Endothelial cell of umbilical vein (primary cell): ENCODE measurements around the gene TMPRSS3. TPM values are rescaled to one million over a fixed set of nuclear protein-coding genes. Genes with fewer than 3 reads are reported as not detected.

Experiments
- BruUV-seq: library from RNA; stranded (reverse); fragments of 400-500 nt; replicated peaks from 2 replicates; lab custom pipeline; 2021; lab: Mats Ljungman, UMichigan
- CTCF ChIA-PET: fragments of 300-600, 350-600 bp; sonication (Branson Sonifier 250); formaldehyde crosslinking; loops from one replicate; lab custom pipeline; 2021; ENCODE audit warnings: antibody characterized with exemption, inconsistent platforms; lab: Charles Lee
- POLR2A ChIA-PET: fragments of 300-600, 350-600 bp; sonication (Branson Sonifier 250); formaldehyde crosslinking; loops from one replicate; lab custom pipeline; 2021; ENCODE audit warnings: antibody characterized with exemption, inconsistent platforms; lab: Charles Lee
- DNase-seq: peaks from one replicate; pipeline ENCODE4 v3.0.0-alpha.2; 2011; ENCODE audit warnings: low read depth, low spot score
- FAIRE-seq: peaks from 2 replicates; lab custom pipeline; 2011; peaks lifted over from hg19 to GRCh38; lab: Jason Lieb, UNC
- H2AFZ ChIP-seq: 2 replicates; pipeline ENCODE4 v1.6.0; 2012; ENCODE audit warnings: low read depth, low read length, control low read depth, inconsistent platforms
- H3K27ac ChIP-seq: 2 replicates; pipeline ENCODE4 v1.5.1; 2011; ENCODE audit warnings: low read depth, mild to moderate bottlenecking, control low read depth, low read length, moderate library complexity; ENCODE audit not compliant: insufficient read depth
- H3K27me3 ChIP-seq, 2 experiments: 2 replicates each; pipeline versions ENCODE4 v1.6.0 to v1.6.1; 2011; ENCODE audit warnings: low read length in 2 of 2, mixed read lengths in 1 of 2; ENCODE audit not compliant: control insufficient read depth in 2 of 2, insufficient read depth in 2 of 2
- H3K36me3 ChIP-seq, 2 experiments: 2 replicates in 1 of 2; 3 replicates in 1 of 2; pipeline ENCODE4 v1.5.1; 2011; ENCODE audit warnings: low read length in 2 of 2, mild to moderate bottlenecking in 1 of 2, moderate library complexity in 1 of 2; ENCODE audit not compliant: control insufficient read depth in 2 of 2, insufficient read depth in 2 of 2; ENCODE audit errors: extremely low read depth in 1 of 2
- H3K4me1 ChIP-seq: 3 replicates; pipeline ENCODE4 v1.5.1; 2011; ENCODE audit warnings: mild to moderate bottlenecking, low read length; ENCODE audit not compliant: control insufficient read depth, insufficient read depth; ENCODE audit errors: extremely low read depth
- H3K4me2 ChIP-seq: 2 replicates; pipeline ENCODE4 v1.6.1; 2011; ENCODE audit warnings: low read length, control low read depth, mixed read lengths; ENCODE audit not compliant: insufficient read depth
- H3K4me3 ChIP-seq, 3 experiments: fragments of 200-600 bp in 1 of 3; sonication (generic), shearing (Covaris generic) in 1 of 3; replicated peaks in 1 of 3; 2 replicates each; pipeline ENCODE4 v1.5.1; 2011 to 2016; ENCODE audit warnings: control low read depth in 3 of 3, low read length in 3 of 3, mild to moderate bottlenecking in 2 of 3, inconsistent platforms in 1 of 3, low read depth in 1 of 3, moderate library complexity in 1 of 3; ENCODE audit not compliant: insufficient read depth in 1 of 3
- H3K79me2 ChIP-seq: 2 replicates; pipeline ENCODE4 v1.6.0; 2012; ENCODE audit warnings: low read length, inconsistent platforms; ENCODE audit not compliant: control insufficient read depth, insufficient read depth
- H3K9ac ChIP-seq: replicated peaks from 2 replicates; pipeline ENCODE3; 2011; ENCODE audit warnings: low read length, control low read depth; ENCODE audit not compliant: insufficient read depth; ENCODE audit errors: extremely low read depth
- H3K9me1 ChIP-seq: replicated peaks from 3 replicates; pipeline ENCODE4 v1.6.0; 2011; ENCODE audit warnings: mild to moderate bottlenecking, low read length; ENCODE audit not compliant: control insufficient read depth, insufficient read depth; ENCODE audit errors: extremely low read depth
- H3K9me3 ChIP-seq: replicated peaks from 2 replicates; pipeline ENCODE4 v1.5.1; 2012; ENCODE audit warnings: low read length, inconsistent platforms; ENCODE audit not compliant: control insufficient read depth, insufficient read depth
- H4K20me1 ChIP-seq: replicated peaks from 2 replicates; pipeline ENCODE3; 2011; ENCODE audit warnings: mild to moderate bottlenecking, low read length; ENCODE audit not compliant: control insufficient read depth, insufficient read depth; ENCODE audit errors: extremely low read depth
- EZH2 ChIP-seq: IDR thresholded peaks from 2 replicates; pipeline ENCODE4 v1.6.1; 2012; ENCODE audit warnings: borderline replicate concordance, low read depth, mild to moderate bottlenecking, moderate library complexity, low read length, inconsistent platforms; ENCODE audit not compliant: severe bottlenecking
- FOS ChIP-seq: IDR thresholded peaks from 2 replicates; pipeline ENCODE4 v1.6.1; 2011; ENCODE audit warnings: mild to moderate bottlenecking, low read length, moderate library complexity, borderline replicate concordance; ENCODE audit not compliant: insufficient read depth
- GATA2 ChIP-seq: IDR thresholded peaks from 2 replicates; pipeline ENCODE4 v1.7.0; 2011; ENCODE audit warnings: low read depth, mild to moderate bottlenecking, moderate library complexity, mixed read lengths, low read length; ENCODE audit not compliant: insufficient read length, insufficient read depth
- JUN ChIP-seq: IDR thresholded peaks from 2 replicates; pipeline ENCODE4 v1.6.1; 2011; ENCODE audit warnings: borderline replicate concordance, low read depth; ENCODE audit not compliant: insufficient read length, insufficient read depth
- MYC ChIP-seq: IDR thresholded peaks from one replicate; pipeline ENCODE4 v1.6.1; 2011; ENCODE audit warnings: mild to moderate bottlenecking, low read depth, low read length
- POLR2A ChIP-seq: IDR thresholded peaks from 2 replicates; pipeline ENCODE4 v1.6.1; 2012; ENCODE audit warnings: low read depth, mild to moderate bottlenecking, control low read depth, low read length
- POLR2AphosphoS5 ChIP-seq: IDR thresholded peaks from 2 replicates; pipeline ENCODE4 v1.6.1; 2012; ENCODE audit warnings: low read depth, mild to moderate bottlenecking, control low read depth, low read length, moderate library complexity; ENCODE audit not compliant: insufficient read depth
- dilution Hi-C: fragments of 300-500 bp; cut with MboI; formaldehyde crosslinking; loops from one replicate; pipeline ENCODE4 v1.15.0; 2019; ENCODE audit warnings: low sequenced_read_pairs; ENCODE audit not compliant: extremely low pct_ligation_motif_present
- intact Hi-C: fragments of 100-400 bp; cut with micrococcal nuclease; formaldehyde crosslinking; loops from one replicate; pipeline ENCODE4 v1.10.0; 2022
- polyA plus RNA-seq, 4 experiments: library from polyadenylated mRNA; depleted of rRNA in 3 of 4; stranded (reverse) in 3 of 4; unstranded in 1 of 4; fragments of >200 nt; gene quantifications; 2 replicates each; pipeline versions ENCODE4 v1.2.1 to v1.2.3, GENCODE V29; 2011 to 2012; ENCODE audit warnings: missing spikeins in 1 of 4
- total RNA-seq: library from RNA; stranded (reverse); gene quantifications from 2 replicates; pipeline ENCODE4 v1.2.3, GENCODE V29; 2021
- TF ChIP-seq, protein P1 (sequence below), 2 donors: IDR thresholded peaks; 1 replicate in 1 of 2; 2 replicates in 1 of 2; pipeline ENCODE4 v1.5.1; 2011; ENCODE audit warnings: low read length in 2 of 2, mild to moderate bottlenecking in 2 of 2, moderate library complexity in 2 of 2, control low read depth in 1 of 2, inconsistent platforms in 1 of 2, low read depth in 1 of 2; ENCODE audit not compliant: insufficient read depth in 1 of 2; ENCODE audit errors: extremely low read depth in 1 of 2
- TF ChIP-seq, protein P2 (sequence below): IDR thresholded peaks from 2 replicates; pipeline ENCODE4 v1.6.1; 2011; ENCODE audit not compliant: insufficient read depth, insufficient read length

TMPRSS3 gene
- total and polyA plus RNA-seq, 2 donors (not counting 3 experiments of a cell fraction or from before 2014, with no cell fraction given), result not detected

DNA sequence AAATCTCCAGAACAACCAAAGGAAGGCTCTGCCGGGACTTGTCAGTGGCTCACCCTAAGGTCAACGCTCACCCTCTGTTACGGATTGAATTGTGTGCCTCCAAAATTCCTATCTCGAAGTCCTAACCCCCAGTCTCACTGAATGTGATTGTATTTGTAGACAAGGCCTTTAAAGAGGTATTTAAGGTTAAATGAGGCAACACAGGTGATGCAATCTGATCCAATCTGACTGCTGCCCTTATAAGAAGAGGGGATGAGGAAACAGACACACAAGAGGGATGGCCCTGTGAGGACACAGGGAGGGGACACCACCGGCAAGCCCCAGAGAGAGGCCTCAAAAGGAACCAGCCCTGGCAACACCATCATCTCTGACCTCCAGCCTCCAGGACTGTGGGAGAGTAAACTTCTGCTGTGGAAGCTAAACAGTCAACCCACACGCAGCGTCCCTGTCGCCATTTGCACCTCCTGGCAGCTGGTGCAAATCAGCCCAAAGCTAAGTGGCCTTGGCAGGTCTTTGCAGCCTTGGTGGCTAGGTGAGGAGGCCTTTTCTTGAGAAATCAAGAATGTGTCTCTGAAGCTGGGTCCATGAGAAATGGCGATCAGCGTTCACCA, 32.1 kb upstream of the TMPRSS3 start:
- H3K9me3 ChIP-seq, result no peaks in the 10 kb centered on the region
- H3K36me3 ChIP-seq, result no peaks in the 10 kb centered on the region
- no peak for DNase-seq
- intact Hi-C loops, result no loop called here
- H3K4me2 ChIP-seq, result no peak overlapping the region
- peaks cover 12% of the 10 kb centered on the region for H3K4me1 ChIP-seq
- no TSS peak for BruUV-seq
- no peak overlapping the region for H3K27ac ChIP-seq
- no peak overlapping the region for H3K4me3 ChIP-seq
- no peaks in the 10 kb centered on the region for H4K20me1 ChIP-seq
- dilution Hi-C loops, result no loop called here
- no peaks in the 10 kb centered on the region for H3K9me1 ChIP-seq
- no peak overlapping the region for H3K9ac ChIP-seq
- TF ChIP-seq POLR2AphosphoS5 (no peak), FOS (no peak), GATA2 (no peak), MYC (no peak), JUN (no peak), EZH2 (no peak), POLR2A (no peak)
- TF ChIP-seq, protein P1, sequence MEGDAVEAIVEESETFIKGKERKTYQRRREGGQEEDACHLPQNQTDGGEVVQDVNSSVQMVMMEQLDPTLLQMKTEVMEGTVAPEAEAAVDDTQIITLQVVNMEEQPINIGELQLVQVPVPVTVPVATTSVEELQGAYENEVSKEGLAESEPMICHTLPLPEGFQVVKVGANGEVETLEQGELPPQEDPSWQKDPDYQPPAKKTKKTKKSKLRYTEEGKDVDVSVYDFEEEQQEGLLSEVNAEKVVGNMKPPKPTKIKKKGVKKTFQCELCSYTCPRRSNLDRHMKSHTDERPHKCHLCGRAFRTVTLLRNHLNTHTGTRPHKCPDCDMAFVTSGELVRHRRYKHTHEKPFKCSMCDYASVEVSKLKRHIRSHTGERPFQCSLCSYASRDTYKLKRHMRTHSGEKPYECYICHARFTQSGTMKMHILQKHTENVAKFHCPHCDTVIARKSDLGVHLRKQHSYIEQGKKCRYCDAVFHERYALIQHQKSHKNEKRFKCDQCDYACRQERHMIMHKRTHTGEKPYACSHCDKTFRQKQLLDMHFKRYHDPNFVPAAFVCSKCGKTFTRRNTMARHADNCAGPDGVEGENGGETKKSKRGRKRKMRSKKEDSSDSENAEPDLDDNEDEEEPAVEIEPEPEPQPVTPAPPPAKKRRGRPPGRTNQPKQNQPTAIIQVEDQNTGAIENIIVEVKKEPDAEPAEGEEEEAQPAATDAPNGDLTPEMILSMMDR (IDR thresholded peaks at IDR 0.05; ENCODE audit: extremely low read depth in 1 of 2, insufficient read depth in 1 of 2, low read depth in 1 of 2, low read length in 2 of 2), result no peak
- TF ChIP-seq, protein P2, sequence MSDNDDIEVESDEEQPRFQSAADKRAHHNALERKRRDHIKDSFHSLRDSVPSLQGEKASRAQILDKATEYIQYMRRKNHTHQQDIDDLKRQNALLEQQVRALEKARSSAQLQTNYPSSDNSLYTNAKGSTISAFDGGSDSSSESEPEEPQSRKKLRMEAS, result no peak
- H2AFZ ChIP-seq, result no peak overlapping the region
- H3K79me2 ChIP-seq, result no peaks in the 10 kb centered on the region
- H3K27me3 ChIP-seq, result peaks cover 26 to 29% of the 10 kb centered on the region in 2 experiments
- ChIA-PET POLR2A (no interaction called here), CTCF (no interaction called here)
- FAIRE-seq, result no peak
